HepG2 (cell line): ENCODE measurements around the gene KRTAP10-11. TPM values are rescaled to one million over a fixed set of nuclear protein-coding genes. Genes with fewer than 3 reads are reported as not detected.
A peak's percentile ranks its signal among the peaks of the same experiment; 100 is the strongest.

Experiments
- ATAC-seq: fragments of 200-7000 bp; cut with Tn5 transposase; 3 replicates; pipeline ENCODE4 v1.9.1; 2020; ENCODE audit warnings: mild to moderate bottlenecking, moderate library complexity
- BruUV-seq: library from RNA; stranded (reverse); fragments of 400-500 nt; replicated peaks from 2 replicates; lab custom pipeline; 2021; lab: Mats Ljungman, UMichigan
- CTCF ChIA-PET: fragments of 300-600 bp; formaldehyde crosslinking; extraction: SDS; loops from one replicate; lab custom pipeline; 2021; ENCODE audit warnings: low total read pairs, inconsistent platforms, low intra/inter-chr PET ratio; lab: Yijun Ruan, JAX
- POLR2A ChIA-PET: fragments of 350-600 bp; sonication (Branson Sonifier 250); formaldehyde crosslinking; loops from one replicate; lab custom pipeline; 2020; ENCODE audit warnings: antibody characterized with exemption, inconsistent platforms; lab: Yijun Ruan, JAX
- DNase-seq: peaks from one replicate; pipeline ENCODE4 v3.0.0-alpha.2; 2015; ENCODE audit warnings: low spot score
- FAIRE-seq: peaks from 3 replicates; lab custom pipeline; 2011; peaks lifted over from hg19 to GRCh38; lab: Jason Lieb, UNC
- H2AFZ ChIP-seq: one replicate; pipeline ENCODE4 v1.6.1; 2011; ENCODE audit warnings: low read length, inconsistent platforms
- H3K27ac ChIP-seq: fragments of 300-600 bp; 3 replicates; pipeline ENCODE4 v1.8.0; 2011; ENCODE audit warnings: mixed run types, mild to moderate bottlenecking, mixed read lengths, low read length, inconsistent platforms; ENCODE audit not compliant: insufficient read depth; ENCODE audit errors: extremely low read length
- H3K27me3 ChIP-seq, 2 experiments: fragments of 200-600 bp in 1 of 2; 2 replicates in 1 of 2; 3 replicates in 1 of 2; pipeline versions ENCODE4 v1.6.0 to v1.8.0; 2011; ENCODE audit warnings: low read length in 2 of 2, mild to moderate bottlenecking in 2 of 2, moderate library complexity in 2 of 2, inconsistent platforms in 1 of 2; ENCODE audit not compliant: insufficient read depth in 2 of 2, control insufficient read depth in 1 of 2
- H3K36me3 ChIP-seq, 2 experiments: fragments of 200-600 bp in 1 of 2; replicated peaks in 1 of 2; 2 replicates in 1 of 2; 3 replicates in 1 of 2; pipeline versions ENCODE4 v1.5.1 to v1.8.0; 2011; ENCODE audit warnings: low read length in 2 of 2, inconsistent platforms in 1 of 2; ENCODE audit not compliant: insufficient read depth in 2 of 2, control insufficient read depth in 1 of 2
- H3K4me1 ChIP-seq: 2 replicates; pipeline ENCODE4 v1.5.1; 2012; ENCODE audit warnings: low read length, inconsistent platforms; ENCODE audit not compliant: insufficient read depth
- H3K4me2 ChIP-seq: 2 replicates; pipeline ENCODE4 v1.6.0; 2011; ENCODE audit warnings: low read depth, low read length, inconsistent platforms
- H3K4me3 ChIP-seq, 3 experiments: fragments of 200-600 bp in 1 of 3; sonication (generic), shearing (Covaris generic) in 1 of 3; replicated peaks in 1 of 3; 2 replicates each; pipeline ENCODE4 v1.5.1; 2011 to 2016; ENCODE audit warnings: low read length in 3 of 3, inconsistent platforms in 2 of 3, low read depth in 2 of 3, mild to moderate bottlenecking in 2 of 3, control low read depth in 1 of 3, mixed read lengths in 1 of 3; ENCODE audit not compliant: insufficient read depth in 1 of 3
- H3K79me2 ChIP-seq: one replicate; pipeline ENCODE4 v1.6.1; 2011; ENCODE audit warnings: low read length, inconsistent platforms; ENCODE audit not compliant: insufficient read depth
- H3K9ac ChIP-seq: 2 replicates; pipeline ENCODE4 v1.6.0; 2011; ENCODE audit warnings: mild to moderate bottlenecking, low read depth, low read length, inconsistent platforms; ENCODE audit not compliant: insufficient read depth
- H3K9me3 ChIP-seq: 2 replicates; pipeline ENCODE4 v1.5.1; 2012; ENCODE audit warnings: mild to moderate bottlenecking, low read length
- H4K20me1 ChIP-seq: 2 replicates; pipeline ENCODE4 v1.6.0; 2011; ENCODE audit warnings: inconsistent platforms, mild to moderate bottlenecking, low read length, moderate library complexity; ENCODE audit not compliant: insufficient read depth
- AHDC1 ChIP-seq: sonication (generic); formaldehyde crosslinking; IDR thresholded peaks from 2 replicates; pipeline ENCODE4 v1.5.1; 2020; ENCODE audit warnings: mild to moderate bottlenecking, missing genetic modification reagents, borderline replicate concordance
- BRCA1 ChIP-seq: sonication (generic); formaldehyde crosslinking; IDR thresholded peaks from 2 replicates; pipeline ENCODE4 v1.4.0; 2020; ENCODE audit warnings: missing genetic modification reagents
- CTCF ChIP-seq: sonication (generic); formaldehyde crosslinking; IDR thresholded peaks from 2 replicates; pipeline ENCODE4 v1.5.0; 2020; ENCODE audit warnings: mild to moderate bottlenecking, missing genetic modification reagents, moderate library complexity
- RBM22 ChIP-seq: fragments of 200-400 bp; formaldehyde crosslinking; optimal IDR thresholded peaks from 2 replicates; pipeline ENCODE3; 2017; ENCODE audit warnings: mild to moderate bottlenecking, low read length, moderate library complexity
- SMAD1 ChIP-seq: sonication (generic); formaldehyde crosslinking; IDR thresholded peaks from 2 replicates; pipeline ENCODE4 v1.4.0; 2020; ENCODE audit warnings: missing genetic modification reagents, low read depth, mild to moderate bottlenecking, borderline replicate concordance
- STAG1 ChIP-seq: sonication (generic); formaldehyde crosslinking; IDR thresholded peaks from 2 replicates; pipeline ENCODE4 v1.4.0; 2020; ENCODE audit warnings: missing genetic modification reagents
- ZNF510 ChIP-seq: sonication (generic); formaldehyde crosslinking; IDR thresholded peaks from 2 replicates; pipeline ENCODE4 v1.4.0; 2020; ENCODE audit warnings: low read depth, mild to moderate bottlenecking, missing genetic modification reagents
- WGBS: methylation state at CpG from one replicate; pipeline ENCODE4 v1.1.6; 2017; ENCODE audit warnings: low lambda C conversion rate; 5-methylcytosine and 5-hydroxymethylcytosine counted together
- in situ Hi-C: cut with HindIII; loops from 2 replicates; pipeline ENCODE4 v1.10.0; 2017; ENCODE audit warnings: low pct_unique_long_range_greater_than_20kb; ENCODE audit not compliant: extremely low pct_ligation_motif_present
- intact Hi-C: fragments of 100-400 bp; cut with micrococcal nuclease; formaldehyde crosslinking; loops from one replicate; pipeline ENCODE4 v1.10.0; 2022; ENCODE audit not compliant: unreplicated experiment
- polyA plus RNA-seq, 8 experiments: library from polyadenylated mRNA; depleted of rRNA in 3 of 8; stranded (reverse) in 7 of 8; unstranded in 1 of 8; fragments of >200 nt; fragmentation: Illumina TruSeq in 4 of 8; extraction: Trizol in 4 of 8; gene quantifications; 2 replicates each; pipeline versions ENCODE4 v1.2.1 to v1.2.3, GENCODE V29; 2011 to 2016; ENCODE audit warnings: low read depth in 4 of 8, missing spikeins in 1 of 8, mixed read lengths in 1 of 8; ENCODE audit not compliant: insufficient read depth in 1 of 8
- total RNA-seq, 5 experiments: library from RNA; depleted of rRNA; stranded (reverse); fragments of >200 nt; fragmentation: Illumina TruSeq; extraction: Trizol; gene quantifications; 2 replicates each; pipeline ENCODE4 v1.2.3, GENCODE V29; 2016; ENCODE audit warnings: low read depth in 1 of 5

The KRTAP10-11 gene
- total and polyA plus RNA-seq, 2 of the 13 experiments (the other 11 are each of a cell fraction or from before 2014, with no cell fraction given) = not detected

- TF ChIP-seq AHDC1 (CRISPR knock-in tag) (no peak), RBM22 (no peak)
These were observed 29.7 kb upstream of the KRTAP10-11 start (continued) for GRCh38 chr21:44616591-44616926.

- Histone ChIP-seq H2AFZ (no peak overlapping the region), H3K36me3 (no peaks in the 10 kb centered on the region), H3K9me3 (0 out of 2 replicates have a peak, but pooled peaks cover 4% of the 10 kb centered on the region), H3K79me2 (no peaks in the 10 kb centered on the region), H3K27me3 (peaks cover 1 to 28% of the 10 kb centered on the region in 2 experiments; a peak in 3 of 5 replicates), H3K4me1 (no peaks in the 10 kb centered on the region), H3K4me3 (no peak overlapping the region), H3K9ac (no peak overlapping the region), H3K27ac (no peak overlapping the region), H3K4me2 (no peak overlapping the region), H4K20me1 (no peaks in the 10 kb centered on the region)
- WGBS = 16% methylated on average over 7 of the region's 8 CpGs
- ChIA-PET POLR2A (no interaction called here), CTCF (no interaction called here)
- ATAC-seq = peak; percentile 46; the same call in 2 of the 3 replicates
- in situ Hi-C loops (no loop called here), intact Hi-C loops (no loop called here)
- no peak for DNase-seq
- TF ChIP-seq ZNF510 (CRISPR knock-in tag) (no peak), BRCA1 (CRISPR knock-in tag) (no peak), STAG1 (0 out of 2 replicates have a peak, but pooled peaks have one; percentile 12), CTCF (CRISPR knock-in tag) (peak; percentile 29; the same call in 1 of the 2 replicates), SMAD1 (CRISPR knock-in tag) (no peak)
- no TSS peak for BruUV-seq
- no peak for FAIRE-seq
These were observed 29.1 kb upstream of the KRTAP10-11 start for GRCh38 chr21:44617071-44617501.
